Mesendoderm (in vitro differentiated cells): ENCODE results near the gene MEIS2.

ENCODE experiments used
- DNase-seq: peaks from one replicate; pipeline ENCODE4 v3.0.0; 2013
- H2AK5ac ChIP-seq: 2 replicates; pipeline ENCODE4 v1.6.1; 2013; ENCODE audit warnings: low read length, inconsistent platforms
- H2BK120ac ChIP-seq: 2 replicates; pipeline ENCODE4 v1.6.1; 2013; ENCODE audit warnings: low read depth, mild to moderate bottlenecking, low read length, moderate library complexity, mixed read lengths
- H2BK15ac ChIP-seq: replicated peaks from 2 replicates; pipeline ENCODE4 v1.6.1; 2013; ENCODE audit warnings: low read depth, mild to moderate bottlenecking, moderate library complexity
- H2BK5ac ChIP-seq: 2 replicates; pipeline ENCODE4 v1.6.1; 2013; ENCODE audit warnings: low read length, inconsistent platforms
- H3K18ac ChIP-seq: 2 replicates; pipeline ENCODE4 v1.6.1; 2013; ENCODE audit warnings: mild to moderate bottlenecking, low read length, mixed read lengths
- H3K23ac ChIP-seq: one replicate; pipeline ENCODE4 v1.6.1; 2013; ENCODE audit warnings: low read length
- H3K27ac ChIP-seq: 2 replicates; pipeline ENCODE4 v1.5.1; 2013; ENCODE audit warnings: low read depth, mild to moderate bottlenecking, inconsistent platforms, low read length, moderate library complexity
- H3K27me3 ChIP-seq: 2 replicates; pipeline ENCODE4 v1.6.1; 2013; ENCODE audit warnings: low read length, control low read depth, mild to moderate bottlenecking, inconsistent platforms; ENCODE audit not compliant: insufficient read depth, poor library complexity
- H3K36me3 ChIP-seq: 2 replicates; pipeline ENCODE4 v1.6.1; 2013; ENCODE audit warnings: low read length, inconsistent platforms; ENCODE audit not compliant: control insufficient read depth, insufficient read depth
- H3K4ac ChIP-seq: one replicate; pipeline ENCODE4 v1.6.1; 2013; ENCODE audit warnings: low read depth, mild to moderate bottlenecking, low read length, moderate library complexity
- H3K4me1 ChIP-seq: 2 replicates; pipeline ENCODE4 v1.6.1; 2013; ENCODE audit warnings: low read depth, low read length, inconsistent platforms; ENCODE audit not compliant: control insufficient read depth
- H3K4me2 ChIP-seq: 2 replicates; pipeline ENCODE4 v1.6.1; 2013; ENCODE audit warnings: low read length
- H3K4me3 ChIP-seq: 2 replicates; pipeline ENCODE4 v1.5.1; 2013; ENCODE audit warnings: mild to moderate bottlenecking, low read length
- H3K56ac ChIP-seq: one replicate; pipeline ENCODE4 v1.6.1; 2013; ENCODE audit warnings: low read length
- H3K79me1 ChIP-seq: 2 replicates; pipeline ENCODE4 v1.6.1; 2013; ENCODE audit warnings: low read length, inconsistent platforms
- H3K79me2 ChIP-seq: 2 replicates; pipeline ENCODE4 v1.6.1; 2013; ENCODE audit warnings: mild to moderate bottlenecking, low read length; ENCODE audit not compliant: control insufficient read depth, insufficient read depth
- H3K9ac ChIP-seq: 2 replicates; pipeline ENCODE4 v1.6.1; 2013; ENCODE audit warnings: low read length, inconsistent platforms
- H4K5ac ChIP-seq: one replicate; pipeline ENCODE4 v1.6.1; 2013; ENCODE audit warnings: low read length
- H4K8ac ChIP-seq: one replicate; pipeline ENCODE4 v1.6.1; 2013; ENCODE audit warnings: low read depth, mild to moderate bottlenecking, control low read depth, low read length, moderate library complexity
- WGBS: extraction: QIAGEN DNeasy Blood & Tissue Kit; methylation state at CpG from one replicate; pipeline ENCODE4 v1.1.7; 2013; ENCODE audit warnings: low lambda C conversion rate, missing lambda C conversion rate; ENCODE audit not compliant: insufficient coverage; ENCODE audit errors: extremely low coverage; 5-methylcytosine and 5-hydroxymethylcytosine counted together

Gene MEIS2

GRCh38 chr15:36850864-36851263 lies 249.5 kb downstream of the MEIS2 start:
- WGBS: no CpG with 5 or more reads among the region's 2 CpGs
- no peak overlapping the region for H4K8ac ChIP-seq
- H3K27ac ChIP-seq: no peak overlapping the region
- H3K56ac ChIP-seq: no peak overlapping the region
- H3K9ac ChIP-seq: no peak overlapping the region
- H3K79me2 ChIP-seq: no peaks in the 10 kb centered on the region
- no peak overlapping the region for H3K4me2 ChIP-seq
- H2AK5ac ChIP-seq: no peak overlapping the region
- no peaks in the 10 kb centered on the region for H3K4me1 ChIP-seq
- no peak overlapping the region for H2BK5ac ChIP-seq
- no peak overlapping the region for H2BK15ac ChIP-seq
- H3K27me3 ChIP-seq: no peaks in the 10 kb centered on the region
- no peak overlapping the region for H3K4me3 ChIP-seq
- no peaks in the 10 kb centered on the region for H3K36me3 ChIP-seq
- no peak overlapping the region for H4K5ac ChIP-seq
- no peak overlapping the region for H3K23ac ChIP-seq
- H2BK120ac ChIP-seq: no peak overlapping the region
- H3K4ac ChIP-seq: no peak overlapping the region
- H3K18ac ChIP-seq: no peak overlapping the region
- H3K79me1 ChIP-seq: no peaks in the 10 kb centered on the region
- no peak for DNase-seq

GRCh38 chr15:36845270-36845669 lies 255.1 kb downstream of the MEIS2 start:
- H4K5ac ChIP-seq: no peak overlapping the region
- no peaks in the 10 kb centered on the region for H3K79me2 ChIP-seq
- no peak overlapping the region for H3K23ac ChIP-seq
- no peak overlapping the region for H4K8ac ChIP-seq
- no peak overlapping the region for H3K4ac ChIP-seq
- no peak overlapping the region for H3K9ac ChIP-seq
- no peak overlapping the region for H2AK5ac ChIP-seq
- no peak overlapping the region for H3K27ac ChIP-seq
- H3K36me3 ChIP-seq: no peaks in the 10 kb centered on the region
- no peaks in the 10 kb centered on the region for H3K79me1 ChIP-seq
- no peaks in the 10 kb centered on the region for H3K4me1 ChIP-seq
- H3K56ac ChIP-seq: no peak overlapping the region
- H3K4me2 ChIP-seq: no peak overlapping the region
- no peak for DNase-seq
- no peak overlapping the region for H2BK120ac ChIP-seq
- no peaks in the 10 kb centered on the region for H3K27me3 ChIP-seq
- no peak overlapping the region for H2BK15ac ChIP-seq
- no peak overlapping the region for H3K18ac ChIP-seq
- H3K4me3 ChIP-seq: no peak overlapping the region
- H2BK5ac ChIP-seq: no peak overlapping the region

GRCh38 chr15:36844534-36844998 lies 255.8 kb downstream of the MEIS2 start:
- Histone ChIP-seq H3K4me2 (no peak overlapping the region), H3K36me3 (no peaks in the 10 kb centered on the region), H2AK5ac (no peak overlapping the region), H3K56ac (no peak overlapping the region), H3K18ac (no peak overlapping the region), H3K9ac (no peak overlapping the region), H3K4me1 (no peaks in the 10 kb centered on the region), H2BK120ac (no peak overlapping the region), H2BK15ac (no peak overlapping the region), H4K8ac (no peak overlapping the region), H2BK5ac (no peak overlapping the region), H3K4ac (no peak overlapping the region), H3K79me2 (no peaks in the 10 kb centered on the region), H4K5ac (no peak overlapping the region), H3K27ac (no peak overlapping the region), H3K27me3 (no peaks in the 10 kb centered on the region), H3K23ac (no peak overlapping the region), H3K79me1 (no peaks in the 10 kb centered on the region), H3K4me3 (no peak overlapping the region)
- DNase-seq: peak; percentile 10
- WGBS: no CpG with 5 or more reads among the region's 4 CpGs

- H3K36me3 ChIP-seq: no peaks in the 10 kb centered on the region
- H2BK15ac ChIP-seq: no peak overlapping the region
- H3K9ac ChIP-seq: no peak overlapping the region
- H3K4me1 ChIP-seq: no peaks in the 10 kb centered on the region
- H3K27me3 ChIP-seq: no peaks in the 10 kb centered on the region
- H2BK5ac ChIP-seq: no peak overlapping the region
- no peak overlapping the region for H3K56ac ChIP-seq
- H3K4me2 ChIP-seq: no peak overlapping the region
- H3K4me3 ChIP-seq: no peak overlapping the region
- H2BK120ac ChIP-seq: no peak overlapping the region
- no peak overlapping the region for H4K5ac ChIP-seq
- H4K8ac ChIP-seq: no peak overlapping the region
- H3K18ac ChIP-seq: no peak overlapping the region
- H3K79me2 ChIP-seq: no peaks in the 10 kb centered on the region
- WGBS: no CpG with 5 or more reads among the region's 3 CpGs
- H3K4ac ChIP-seq: no peak overlapping the region
- no peak for DNase-seq
- H2AK5ac ChIP-seq: no peak overlapping the region
- no peak overlapping the region for H3K23ac ChIP-seq
- H3K27ac ChIP-seq: no peak overlapping the region
- H3K79me1 ChIP-seq: no peaks in the 10 kb centered on the region
Measured at GRCh38 chr15:36843822-36844221, 256.5 kb downstream of the MEIS2 start.

- Histone ChIP-seq H3K36me3 (no peaks in the 10 kb centered on the region), H2BK5ac (no peak overlapping the region), H2BK120ac (no peak overlapping the region), H3K79me2 (no peaks in the 10 kb centered on the region), H4K8ac (no peak overlapping the region), H3K27ac (no peak overlapping the region), H3K9ac (no peak overlapping the region), H3K56ac (no peak overlapping the region), H3K4ac (no peak overlapping the region), H2AK5ac (no peak overlapping the region), H3K4me3 (no peak overlapping the region), H3K4me1 (no peaks in the 10 kb centered on the region), H3K79me1 (no peaks in the 10 kb centered on the region), H2BK15ac (no peak overlapping the region), H4K5ac (no peak overlapping the region), H3K18ac (no peak overlapping the region), H3K27me3 (no peaks in the 10 kb centered on the region), H3K4me2 (no peak overlapping the region), H3K23ac (no peak overlapping the region)
- no peak for DNase-seq
- WGBS: no CpG with 5 or more reads among the region's 5 CpGs
Measured at GRCh38 chr15:36841193-36841592, 259.2 kb downstream of the MEIS2 start.
